Endothelial cell (in vitro differentiated cells): ENCODE data around the gene SPEF1. TPM values are rescaled to one million over a fixed set of nuclear protein-coding genes. Genes with fewer than 3 reads are reported as not detected.
A peak's percentile ranks its signal among the peaks of the same experiment; 100 is the strongest.

ENCODE experiments used
- DNase-seq: peaks from one replicate; pipeline ENCODE4 v3.0.0; 2021; ENCODE audit warnings: low spot score
- H3K27ac Mint-ChIP-seq: one replicate; pipeline ENCODE4 v1.8.0; 2021; ENCODE audit warnings: mixed read lengths, inconsistent platforms; ENCODE audit not compliant: unreplicated experiment
- H3K27me3 Mint-ChIP-seq: one replicate; pipeline ENCODE4 v1.8.0; 2021; ENCODE audit warnings: mild to moderate bottlenecking, moderate library complexity, mixed read lengths, inconsistent platforms; ENCODE audit not compliant: unreplicated experiment
- H3K36me3 Mint-ChIP-seq: one replicate; pipeline ENCODE4 v1.8.0; 2021; ENCODE audit warnings: mild to moderate bottlenecking, low read depth, mixed read lengths, inconsistent platforms; ENCODE audit not compliant: unreplicated experiment
- H3K4me1 Mint-ChIP-seq: one replicate; pipeline ENCODE4 v1.8.0; 2021; ENCODE audit warnings: mild to moderate bottlenecking, mixed read lengths, inconsistent platforms; ENCODE audit not compliant: unreplicated experiment
- H3K4me3 Mint-ChIP-seq: one replicate; pipeline ENCODE4 v1.8.0; 2021; ENCODE audit warnings: mild to moderate bottlenecking, mixed read lengths, inconsistent platforms; ENCODE audit not compliant: unreplicated experiment
- H3K9me3 Mint-ChIP-seq: one replicate; pipeline ENCODE4 v1.8.0; 2021; ENCODE audit warnings: mixed read lengths, inconsistent platforms; ENCODE audit not compliant: unreplicated experiment
- total RNA-seq: library from RNA; stranded (reverse); fragmentation: NEBNext Ultra II Directional; extraction: Animal tissue kit (Norgen Biotek cat#: 25700); gene quantifications from one replicate; pipeline ENCODE4 v1.2.1, GENCODE V29; 2021; ENCODE audit not compliant: unreplicated experiment
- TF ChIP-seq, protein P1 (sequence below): fragments of 200-600 bp; sonication (generic); IDR thresholded peaks from one replicate; pipeline ENCODE4 v1.5.0; 2021; ENCODE audit warnings: antibody characterized with exemption; ENCODE audit not compliant: unreplicated experiment

Gene SPEF1
- total RNA-seq, 1 donor from 2014 or later = 0.23 TPM

DNA sequence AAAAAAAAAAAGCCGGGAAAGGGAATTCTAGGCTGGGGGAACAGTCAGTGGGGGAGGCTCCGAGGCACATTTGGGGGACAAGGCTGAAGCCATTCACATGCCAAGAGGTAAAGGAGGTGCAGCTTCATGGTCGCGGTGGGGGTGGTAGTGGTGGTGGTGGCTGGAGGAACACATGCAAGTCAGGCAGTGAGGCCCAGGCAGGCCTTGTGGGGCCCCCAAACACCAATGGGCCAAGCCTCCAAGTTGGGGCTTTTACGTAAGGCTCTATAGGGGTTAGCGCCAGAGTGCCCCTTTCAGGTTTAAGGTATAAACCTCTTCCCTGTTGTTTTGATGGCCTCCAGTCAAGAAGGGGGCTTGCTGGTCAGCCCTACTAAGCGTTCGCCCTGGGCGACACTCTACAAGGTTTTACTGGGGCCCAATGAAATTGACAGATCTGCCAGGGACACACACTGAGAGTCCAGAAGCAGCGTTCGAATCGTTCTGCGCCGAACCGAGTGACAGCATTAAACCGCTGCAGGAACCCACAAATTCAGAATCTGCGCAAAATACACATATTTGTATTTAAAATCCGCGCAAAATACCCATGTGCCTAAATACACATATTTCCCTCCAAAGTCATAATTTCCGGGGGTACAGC, 38.3 kb upstream of the SPEF1 start:
- Mint-ChIP-seq H3K27me3 (peaks cover 11% of the 10 kb centered on the region), H3K27ac (peak overlapping the region; percentile 74), H3K36me3 (peaks cover 4% of the 10 kb centered on the region), H3K4me1 (peaks cover 18% of the 10 kb centered on the region), H3K4me3 (peak overlapping the region; percentile 77), H3K9me3 (no peaks in the 10 kb centered on the region)
- TF ChIP-seq, protein P1, sequence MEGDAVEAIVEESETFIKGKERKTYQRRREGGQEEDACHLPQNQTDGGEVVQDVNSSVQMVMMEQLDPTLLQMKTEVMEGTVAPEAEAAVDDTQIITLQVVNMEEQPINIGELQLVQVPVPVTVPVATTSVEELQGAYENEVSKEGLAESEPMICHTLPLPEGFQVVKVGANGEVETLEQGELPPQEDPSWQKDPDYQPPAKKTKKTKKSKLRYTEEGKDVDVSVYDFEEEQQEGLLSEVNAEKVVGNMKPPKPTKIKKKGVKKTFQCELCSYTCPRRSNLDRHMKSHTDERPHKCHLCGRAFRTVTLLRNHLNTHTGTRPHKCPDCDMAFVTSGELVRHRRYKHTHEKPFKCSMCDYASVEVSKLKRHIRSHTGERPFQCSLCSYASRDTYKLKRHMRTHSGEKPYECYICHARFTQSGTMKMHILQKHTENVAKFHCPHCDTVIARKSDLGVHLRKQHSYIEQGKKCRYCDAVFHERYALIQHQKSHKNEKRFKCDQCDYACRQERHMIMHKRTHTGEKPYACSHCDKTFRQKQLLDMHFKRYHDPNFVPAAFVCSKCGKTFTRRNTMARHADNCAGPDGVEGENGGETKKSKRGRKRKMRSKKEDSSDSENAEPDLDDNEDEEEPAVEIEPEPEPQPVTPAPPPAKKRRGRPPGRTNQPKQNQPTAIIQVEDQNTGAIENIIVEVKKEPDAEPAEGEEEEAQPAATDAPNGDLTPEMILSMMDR = no peak
- no peak for DNase-seq

DNA sequence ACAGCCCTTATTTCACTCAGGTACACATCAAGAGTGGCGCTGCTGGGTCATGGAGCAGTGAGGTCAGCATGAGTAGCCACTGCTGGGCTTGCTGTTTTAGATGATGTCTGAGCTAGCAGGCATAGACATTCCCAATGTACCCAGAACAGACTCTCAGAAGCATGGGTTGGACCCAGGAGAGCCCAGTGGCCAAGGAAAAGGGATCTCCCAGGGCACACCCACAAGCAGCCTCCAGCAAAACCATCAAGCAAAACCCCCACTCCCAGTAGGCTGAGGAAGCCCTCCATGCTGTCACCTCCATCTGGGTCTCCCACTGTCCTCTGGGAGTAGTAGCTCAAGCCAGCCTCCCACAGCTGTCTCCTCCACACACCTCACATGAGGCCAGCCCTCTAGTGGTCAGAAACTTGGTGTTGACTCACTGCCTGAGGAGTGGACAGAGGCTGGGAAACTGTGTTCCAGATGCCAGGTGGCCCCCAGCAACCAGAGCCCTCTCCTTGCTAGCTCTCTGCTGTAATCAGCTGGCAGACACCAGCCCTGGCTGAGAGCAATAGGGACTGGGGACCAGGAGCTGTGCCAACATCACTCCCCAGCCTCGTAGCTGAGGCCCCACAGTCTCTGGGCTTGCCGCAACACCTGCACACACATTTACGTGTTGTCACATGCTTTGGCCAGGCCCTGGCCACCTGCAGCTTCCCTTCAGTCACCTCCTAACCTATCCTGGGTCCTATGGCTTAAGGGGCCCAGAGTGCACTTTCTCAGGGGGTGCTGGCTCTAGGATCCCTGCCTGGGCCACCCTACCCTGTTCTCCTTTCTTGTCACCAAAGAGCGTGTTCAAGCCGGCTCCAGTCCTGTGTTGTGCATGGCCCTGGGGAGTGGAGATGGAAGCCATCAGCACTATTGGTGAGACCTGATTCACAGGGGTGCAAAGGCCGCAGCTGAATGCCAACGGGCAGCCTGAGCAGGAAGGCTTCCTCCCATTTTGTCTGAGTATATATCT, 37.2 kb upstream of the SPEF1 start:
- DNase-seq = peak; percentile 74
- Mint-ChIP-seq H3K4me3 (no peak overlapping the region), H3K4me1 (peaks cover 18% of the 10 kb centered on the region), H3K27ac (peak overlapping the region; percentile 13), H3K36me3 (peaks cover 4% of the 10 kb centered on the region), H3K27me3 (peaks cover 11% of the 10 kb centered on the region), H3K9me3 (no peaks in the 10 kb centered on the region)
- TF ChIP-seq, protein P1 = peak; percentile 68

DNA sequence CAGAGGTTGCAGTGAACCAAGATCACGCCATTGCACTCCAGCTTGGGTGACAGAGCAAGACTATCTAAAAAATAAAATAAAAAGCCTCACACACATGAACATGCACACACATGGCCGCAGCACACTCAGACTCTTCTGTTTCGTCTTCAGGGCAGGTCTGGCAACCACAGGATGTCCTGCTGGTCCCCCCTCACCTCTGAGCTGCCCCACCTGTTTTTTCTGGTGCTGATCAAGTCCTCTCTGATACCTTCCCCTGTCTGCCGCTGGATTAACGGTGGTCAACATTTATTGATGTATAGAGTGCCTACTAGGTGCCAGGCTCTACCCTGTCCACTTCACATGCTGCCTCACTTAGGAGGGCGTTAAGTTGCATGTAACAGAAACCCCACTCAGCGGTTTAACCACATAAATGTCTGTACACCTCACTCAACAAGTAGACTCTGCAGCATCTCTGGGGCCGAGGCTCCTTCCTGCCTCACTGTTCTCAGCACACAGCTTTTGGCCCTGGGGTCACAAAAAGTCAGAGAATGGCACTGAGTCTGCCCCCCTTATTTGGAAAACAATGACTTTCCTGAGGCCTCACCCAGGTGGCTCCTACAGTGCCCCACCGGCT, 34.6 kb upstream of the SPEF1 start:
- Mint-ChIP-seq H3K27me3 (peaks cover 9% of the 10 kb centered on the region), H3K4me1 (peaks cover 15% of the 10 kb centered on the region), H3K4me3 (no peak overlapping the region), H3K36me3 (peaks cover under 1% of the 10 kb centered on the region), H3K9me3 (no peaks in the 10 kb centered on the region), H3K27ac (no peak overlapping the region)
- DNase-seq = no peak
- TF ChIP-seq, protein P1 = no peak

DNA sequence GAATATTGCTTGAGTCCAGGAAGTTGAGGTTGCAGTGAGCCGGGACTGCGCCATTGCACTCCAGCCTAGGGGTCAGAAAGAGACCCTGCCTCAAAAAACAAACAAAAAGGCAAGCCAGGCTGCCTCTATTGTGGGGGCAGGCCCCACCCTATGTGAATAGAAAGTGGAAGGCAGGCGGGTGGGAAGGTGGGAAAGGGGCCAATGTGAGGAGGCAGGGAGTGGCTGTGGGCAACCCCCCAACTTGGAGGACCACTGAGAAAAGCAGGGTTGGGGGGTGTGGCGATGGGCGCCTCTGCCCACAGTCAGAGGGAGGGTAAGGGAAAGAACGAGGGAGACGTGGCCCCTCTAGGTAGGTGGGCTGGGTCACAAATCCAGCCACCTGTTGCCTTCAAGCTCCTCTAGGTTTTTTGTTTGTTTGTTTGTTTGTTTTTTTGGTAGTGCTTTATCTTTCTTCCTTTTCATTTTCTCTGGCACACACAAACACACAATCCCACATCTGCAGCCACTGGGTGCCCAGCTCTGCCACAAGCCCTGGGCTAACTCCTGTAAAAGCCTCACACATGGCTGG, 33.8 kb upstream of the SPEF1 start:
- Mint-ChIP-seq H3K4me3 (no peak overlapping the region), H3K27me3 (peaks cover 9% of the 10 kb centered on the region), H3K36me3 (no peaks in the 10 kb centered on the region), H3K9me3 (no peaks in the 10 kb centered on the region), H3K4me1 (peaks cover 14% of the 10 kb centered on the region), H3K27ac (no peak overlapping the region)
- no peak for DNase-seq
- TF ChIP-seq, protein P1 = no peak
